Measurements from ENCODE around the gene CPLX1. TPM values are rescaled to one million over a fixed set of nuclear protein-coding genes. Genes with fewer than 3 reads are reported as not detected.

CPLX1 gene
- total RNA-seq, 2 donors from 2014 or later, result 0.85 to 1.2 TPM

- DNase-seq (ENCODE audit: low spot score) (no peak), ATAC-seq (ENCODE audit: insufficient number of reproducible peaks, low FRiP score, low read depth) (no peak)
- Histone ChIP-seq H3K4me3 (no peak overlapping the region), H3K4me1 (ENCODE audit: control insufficient read depth in 1 of 2, low read depth in 2 of 2) (no peaks in the 10 kb centered on the region), H3K27ac (no peak overlapping the region), H3K9me3 (peaks cover 16% of the 10 kb centered on the region), H3K36me3 (peaks cover 57% of the 10 kb centered on the region), H3K27me3 (replicated peaks; ENCODE audit: insufficient read depth) (no peaks in the 10 kb centered on the region)
- TF ChIP-seq, protein P1, sequence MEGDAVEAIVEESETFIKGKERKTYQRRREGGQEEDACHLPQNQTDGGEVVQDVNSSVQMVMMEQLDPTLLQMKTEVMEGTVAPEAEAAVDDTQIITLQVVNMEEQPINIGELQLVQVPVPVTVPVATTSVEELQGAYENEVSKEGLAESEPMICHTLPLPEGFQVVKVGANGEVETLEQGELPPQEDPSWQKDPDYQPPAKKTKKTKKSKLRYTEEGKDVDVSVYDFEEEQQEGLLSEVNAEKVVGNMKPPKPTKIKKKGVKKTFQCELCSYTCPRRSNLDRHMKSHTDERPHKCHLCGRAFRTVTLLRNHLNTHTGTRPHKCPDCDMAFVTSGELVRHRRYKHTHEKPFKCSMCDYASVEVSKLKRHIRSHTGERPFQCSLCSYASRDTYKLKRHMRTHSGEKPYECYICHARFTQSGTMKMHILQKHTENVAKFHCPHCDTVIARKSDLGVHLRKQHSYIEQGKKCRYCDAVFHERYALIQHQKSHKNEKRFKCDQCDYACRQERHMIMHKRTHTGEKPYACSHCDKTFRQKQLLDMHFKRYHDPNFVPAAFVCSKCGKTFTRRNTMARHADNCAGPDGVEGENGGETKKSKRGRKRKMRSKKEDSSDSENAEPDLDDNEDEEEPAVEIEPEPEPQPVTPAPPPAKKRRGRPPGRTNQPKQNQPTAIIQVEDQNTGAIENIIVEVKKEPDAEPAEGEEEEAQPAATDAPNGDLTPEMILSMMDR (IDR thresholded peaks at IDR 0.05), result no peak
Observed at GRCh38 chr4:751676-752075, 74.3 kb downstream of the CPLX1 start.

GRCh38 chr4:749698-750666 is 75.9 kb downstream of the CPLX1 start:
- peaks cover 16% of the 10 kb centered on the region for H3K9me3 ChIP-seq
- peak overlapping the region; percentile 11 to 52 for H3K27ac ChIP-seq
- H3K36me3 ChIP-seq, result peaks cover 50% of the 10 kb centered on the region
- DNase-seq (ENCODE audit: low spot score) (no peak), ATAC-seq (ENCODE audit: insufficient number of reproducible peaks, low FRiP score, low read depth) (peak; percentile 53)
- no peaks in the 10 kb centered on the region for H3K4me1 ChIP-seq (ENCODE audit: control insufficient read depth in 1 of 2, low read depth in 2 of 2)
- no peaks in the 10 kb centered on the region for H3K27me3 ChIP-seq (replicated peaks; ENCODE audit: insufficient read depth)
- TF ChIP-seq, protein P1 (IDR thresholded peaks at IDR 0.05), result no peak
- no peak overlapping the region for H3K4me3 ChIP-seq

DNA sequence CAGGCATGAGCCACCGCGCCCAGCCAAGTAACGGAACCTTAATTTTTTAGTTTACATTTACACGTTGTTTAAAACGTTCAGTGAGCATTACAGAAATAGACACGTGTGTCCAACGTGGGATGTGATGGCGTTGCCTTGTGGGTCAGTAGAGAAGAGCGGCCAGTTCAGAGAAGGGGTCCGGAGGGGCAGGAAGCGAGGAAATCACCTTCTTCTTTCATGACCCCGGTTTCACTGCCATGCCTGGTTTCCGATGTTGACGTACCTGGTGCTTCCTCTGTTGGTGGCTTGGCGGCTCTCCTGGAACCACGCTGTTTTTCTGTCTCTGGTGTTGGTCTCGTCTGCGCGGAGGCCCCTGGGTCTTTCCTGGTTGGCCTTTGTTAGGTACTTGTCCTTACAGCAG is 77.5 kb downstream of the CPLX1 start:
- Histone ChIP-seq H3K36me3 (peaks cover 37% of the 10 kb centered on the region), H3K27me3 (replicated peaks; ENCODE audit: insufficient read depth) (no peaks in the 10 kb centered on the region), H3K4me3 (no peak overlapping the region), H3K27ac (no peak overlapping the region), H3K9me3 (peaks cover 12% of the 10 kb centered on the region), H3K4me1 (ENCODE audit: control insufficient read depth in 1 of 2, low read depth in 2 of 2) (no peaks in the 10 kb centered on the region)
- TF ChIP-seq, protein P1 (IDR thresholded peaks at IDR 0.05), result no peak
- ATAC-seq (ENCODE audit: insufficient number of reproducible peaks, low FRiP score, low read depth), result no peak
- no peak for DNase-seq (ENCODE audit: low spot score)

DNA sequence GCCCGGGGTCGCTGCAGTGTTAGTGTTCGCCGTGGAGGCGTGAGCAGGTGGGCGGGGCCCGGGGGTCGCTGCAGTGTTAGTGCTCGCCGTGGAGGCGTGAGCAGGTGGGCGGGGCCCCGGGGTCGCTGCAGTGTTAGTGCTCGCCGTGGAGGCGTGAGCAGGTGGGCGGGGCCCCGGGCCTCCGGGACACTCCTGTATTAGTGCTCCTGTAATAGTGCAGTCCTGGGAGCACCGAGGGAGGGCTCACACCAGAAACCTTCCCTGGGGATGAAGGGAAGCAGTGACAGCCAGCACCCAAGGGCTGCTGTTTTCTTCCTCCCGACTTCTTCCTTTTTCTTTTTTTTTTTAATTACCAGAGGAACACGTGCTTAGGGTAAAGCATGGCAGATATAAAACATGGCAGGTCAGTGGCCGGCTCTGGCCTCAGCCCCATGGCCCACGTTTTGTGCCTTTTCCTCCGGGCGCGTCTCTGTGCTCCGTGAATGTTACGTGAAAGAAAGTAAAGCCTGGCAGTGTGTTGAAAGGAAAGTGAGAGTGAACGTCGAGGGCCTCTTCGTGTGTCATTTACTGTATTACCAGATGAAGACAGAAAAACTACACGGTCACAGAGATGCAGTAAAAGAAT is 78.3 kb downstream of the CPLX1 start:
- H3K27me3 ChIP-seq (replicated peaks; ENCODE audit: insufficient read depth), result no peaks in the 10 kb centered on the region
- H3K9me3 ChIP-seq, result peaks cover 12% of the 10 kb centered on the region
- DNase-seq (ENCODE audit: low spot score) (no peak), ATAC-seq (ENCODE audit: insufficient number of reproducible peaks, low FRiP score, low read depth) (no peak)
- H3K4me1 ChIP-seq (ENCODE audit: control insufficient read depth in 1 of 2, low read depth in 2 of 2), result no peaks in the 10 kb centered on the region
- H3K36me3 ChIP-seq, result peaks cover 29% of the 10 kb centered on the region
- H3K27ac ChIP-seq, result no peak overlapping the region
- H3K4me3 ChIP-seq, result no peak overlapping the region
- TF ChIP-seq, protein P1 (IDR thresholded peaks at IDR 0.05), result no peak

DNA sequence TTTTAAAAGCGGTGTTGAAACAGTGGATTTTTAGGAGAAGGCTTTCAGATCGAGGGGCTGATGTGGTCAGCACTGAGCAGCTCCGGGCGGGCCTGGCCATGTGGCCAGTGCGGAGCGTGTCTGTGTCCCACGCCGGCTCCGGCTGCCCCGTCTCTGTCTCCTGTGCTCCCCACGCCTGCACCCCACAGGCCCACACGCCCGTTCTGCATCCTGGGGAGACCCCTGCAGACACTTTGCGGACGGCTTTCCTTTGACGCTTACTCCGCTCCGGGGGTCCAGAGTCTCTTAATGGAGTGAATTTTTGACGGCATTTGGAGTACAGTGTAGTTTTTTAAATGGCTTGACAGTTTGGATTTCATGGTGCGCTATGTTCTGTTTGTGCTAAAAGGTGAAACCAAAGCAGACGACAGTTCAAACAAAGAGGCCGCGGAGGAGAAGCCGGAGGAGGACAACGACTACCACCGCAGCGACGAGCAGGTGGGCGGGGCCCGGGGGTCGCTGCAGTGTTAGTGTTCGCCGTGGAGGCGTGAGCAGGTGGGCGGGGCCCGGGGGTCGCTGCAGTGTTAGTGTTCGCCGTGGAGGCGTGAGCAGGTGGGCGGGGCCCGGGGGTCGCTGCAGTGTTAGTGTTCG is 81.6 kb downstream of the CPLX1 start:
- no peaks in the 10 kb centered on the region for H3K27me3 ChIP-seq (replicated peaks; ENCODE audit: insufficient read depth)
- no peak for DNase-seq (ENCODE audit: low spot score)
- peaks cover 30% of the 10 kb centered on the region for H3K36me3 ChIP-seq
- H3K4me3 ChIP-seq, result no peak overlapping the region
- peaks cover 5% of the 10 kb centered on the region for H3K9me3 ChIP-seq
- ATAC-seq (ENCODE audit: insufficient number of reproducible peaks, low FRiP score, low read depth), result no peak
- TF ChIP-seq, protein P1 (IDR thresholded peaks at IDR 0.05), result no peak
- no peak overlapping the region for H3K27ac ChIP-seq
- no peaks in the 10 kb centered on the region for H3K4me1 ChIP-seq (ENCODE audit: control insufficient read depth in 1 of 2, low read depth in 2 of 2)
